Choroid plexus epithelial cell (primary cell): ENCODE measurements around the gene GJA8.
"Not testable (repeated sequence)": the region's sequence is repeated elsewhere in the genome, so short reads cannot be mapped to it uniquely, and the experiment has no call there.

ENCODE experiments used
- DNase-seq: peaks from one replicate; pipeline ENCODE4 v3.0.0-alpha.2; 2010; ENCODE audit warnings: low read depth
- H3K4me3 ChIP-seq: 2 replicates; pipeline ENCODE4 v1.5.1; 2011; ENCODE audit warnings: low read depth, mild to moderate bottlenecking, control low read depth, low read length, moderate library complexity
- TF ChIP-seq, protein P1 (sequence below): conservative IDR thresholded peaks from 2 replicates; pipeline ENCODE4 v1.5.1; 2011; ENCODE audit warnings: low read depth, mild to moderate bottlenecking, control low read depth, inconsistent platforms, low read length, moderate library complexity

Gene GJA8

DNA sequence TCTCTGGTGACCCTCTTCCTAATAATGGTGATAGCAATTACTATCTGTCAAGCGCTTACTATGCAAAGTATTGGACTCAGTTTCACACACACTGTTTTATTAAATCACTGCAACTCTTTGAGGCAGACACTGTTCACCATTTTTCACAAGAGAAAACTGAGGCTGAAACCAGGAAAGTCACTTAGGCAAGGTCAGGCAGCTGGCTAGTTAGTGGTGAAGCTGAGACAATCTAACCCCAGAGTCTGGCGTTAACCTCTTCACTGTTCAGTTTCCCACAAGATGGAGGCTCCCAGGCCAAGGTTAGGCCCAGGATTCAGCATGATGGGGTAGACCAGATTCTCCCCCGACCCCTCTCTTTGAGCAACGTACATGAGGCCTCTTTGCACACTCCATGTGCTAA, 4.8 kb upstream of the GJA8 start:
- no peak overlapping the region for H3K4me3 ChIP-seq
- TF ChIP-seq, protein P1, sequence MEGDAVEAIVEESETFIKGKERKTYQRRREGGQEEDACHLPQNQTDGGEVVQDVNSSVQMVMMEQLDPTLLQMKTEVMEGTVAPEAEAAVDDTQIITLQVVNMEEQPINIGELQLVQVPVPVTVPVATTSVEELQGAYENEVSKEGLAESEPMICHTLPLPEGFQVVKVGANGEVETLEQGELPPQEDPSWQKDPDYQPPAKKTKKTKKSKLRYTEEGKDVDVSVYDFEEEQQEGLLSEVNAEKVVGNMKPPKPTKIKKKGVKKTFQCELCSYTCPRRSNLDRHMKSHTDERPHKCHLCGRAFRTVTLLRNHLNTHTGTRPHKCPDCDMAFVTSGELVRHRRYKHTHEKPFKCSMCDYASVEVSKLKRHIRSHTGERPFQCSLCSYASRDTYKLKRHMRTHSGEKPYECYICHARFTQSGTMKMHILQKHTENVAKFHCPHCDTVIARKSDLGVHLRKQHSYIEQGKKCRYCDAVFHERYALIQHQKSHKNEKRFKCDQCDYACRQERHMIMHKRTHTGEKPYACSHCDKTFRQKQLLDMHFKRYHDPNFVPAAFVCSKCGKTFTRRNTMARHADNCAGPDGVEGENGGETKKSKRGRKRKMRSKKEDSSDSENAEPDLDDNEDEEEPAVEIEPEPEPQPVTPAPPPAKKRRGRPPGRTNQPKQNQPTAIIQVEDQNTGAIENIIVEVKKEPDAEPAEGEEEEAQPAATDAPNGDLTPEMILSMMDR, result no peak
- DNase-seq, result no peak

DNA sequence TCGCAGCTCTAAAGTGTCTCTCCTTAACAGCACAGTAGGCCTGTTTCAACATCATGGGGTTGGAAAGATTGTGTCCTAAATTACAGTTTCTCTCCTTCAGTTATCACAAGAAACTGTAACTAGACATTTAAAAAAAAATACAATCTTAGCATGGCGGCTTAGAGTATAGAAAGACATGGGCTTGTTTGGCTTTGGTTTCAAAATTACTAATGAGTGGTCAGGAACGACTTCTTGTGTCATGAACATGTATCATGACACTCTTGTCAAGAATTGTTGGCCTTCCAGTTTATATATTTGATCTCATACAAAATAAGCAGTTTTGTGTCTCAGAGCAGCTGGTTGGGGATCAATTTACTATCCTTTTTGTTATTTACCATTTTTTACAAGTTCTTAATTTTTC, 2.1 kb downstream of the GJA8 start:
- TF ChIP-seq, protein P1, result no peak
- no peak overlapping the region for H3K4me3 ChIP-seq
- no peak for DNase-seq

DNA sequence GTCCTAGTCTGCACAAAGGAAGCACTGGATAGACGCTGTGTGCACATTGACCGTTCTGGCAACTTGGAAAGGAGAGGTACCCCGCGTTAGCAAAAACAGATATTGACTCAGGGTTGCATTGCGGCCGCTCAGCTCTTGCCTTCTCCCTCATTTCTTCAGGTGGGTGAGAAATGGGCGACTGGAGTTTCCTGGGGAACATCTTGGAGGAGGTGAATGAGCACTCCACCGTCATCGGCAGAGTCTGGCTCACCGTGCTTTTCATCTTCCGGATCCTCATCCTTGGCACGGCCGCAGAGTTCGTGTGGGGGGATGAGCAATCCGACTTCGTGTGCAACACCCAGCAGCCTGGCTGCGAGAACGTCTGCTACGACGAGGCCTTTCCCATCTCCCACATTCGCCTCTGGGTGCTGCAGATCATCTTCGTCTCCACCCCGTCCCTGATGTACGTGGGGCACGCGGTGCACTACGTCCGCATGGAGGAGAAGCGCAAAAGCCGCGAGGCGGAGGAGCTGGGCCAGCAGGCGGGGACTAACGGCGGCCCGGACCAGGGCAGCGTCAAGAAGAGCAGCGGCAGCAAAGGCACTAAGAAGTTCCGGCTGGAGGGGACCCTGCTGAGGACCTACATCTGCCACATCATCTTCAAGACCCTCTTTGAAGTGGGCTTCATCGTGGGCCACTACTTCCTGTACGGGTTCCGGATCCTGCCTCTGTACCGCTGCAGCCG, 5.4 kb downstream of the GJA8 start:
- TF ChIP-seq, protein P1, result no peak
- DNase-seq, result no peak
- H3K4me3 ChIP-seq, result no peak overlapping the region

DNA sequence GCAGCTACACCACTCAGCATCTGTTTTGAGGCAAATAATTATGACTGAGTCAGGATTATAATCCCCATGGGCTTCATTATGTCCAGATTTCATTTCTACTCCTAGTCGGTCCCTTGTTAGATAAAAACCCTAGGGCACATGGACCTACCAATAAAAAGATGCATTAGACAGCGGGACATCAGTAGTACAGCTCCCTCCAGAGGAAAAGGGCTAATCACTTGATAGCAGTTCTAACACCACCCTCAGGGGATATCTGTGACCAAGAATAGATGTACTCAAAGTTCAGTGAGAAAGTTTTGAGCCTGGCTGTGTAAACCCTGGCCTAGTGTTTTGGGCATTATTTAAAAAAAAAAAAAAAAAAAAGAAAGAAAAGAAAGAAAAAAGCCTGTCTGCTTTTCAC, 10.0 kb downstream of the GJA8 start:
- no peak overlapping the region for H3K4me3 ChIP-seq
- DNase-seq, result no peak
- TF ChIP-seq, protein P1, result no peak

DNA sequence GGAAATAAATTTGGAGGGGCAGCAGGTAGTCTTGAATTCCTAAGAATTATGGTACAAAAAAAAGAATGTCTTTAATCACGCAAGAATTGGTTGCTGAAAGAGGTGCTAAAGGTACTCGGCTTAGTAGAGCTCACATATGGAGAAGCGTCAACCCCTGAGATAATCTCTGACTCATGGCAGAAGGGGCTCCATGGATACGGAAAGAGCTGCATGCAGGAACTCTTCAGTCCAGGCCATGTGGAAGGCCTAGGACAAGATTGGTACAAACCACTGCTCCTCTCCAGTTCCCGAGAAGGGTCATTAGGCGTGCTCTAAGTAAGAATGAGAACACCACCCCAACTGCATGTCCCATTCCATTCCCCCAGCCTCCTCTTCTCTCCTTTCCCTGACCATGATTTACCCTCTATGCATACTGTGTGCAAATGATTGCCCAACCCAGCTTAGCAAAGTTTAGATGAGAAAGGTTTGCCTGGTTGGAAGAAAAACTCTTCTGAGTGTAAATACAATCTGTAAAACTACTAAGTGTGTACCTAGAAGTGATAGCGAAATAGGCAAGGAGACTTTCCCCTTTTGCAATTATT, 10.9 kb downstream of the GJA8 start:
- no peak overlapping the region for H3K4me3 ChIP-seq
- TF ChIP-seq, protein P1, result no peak
- no peak for DNase-seq

DNA sequence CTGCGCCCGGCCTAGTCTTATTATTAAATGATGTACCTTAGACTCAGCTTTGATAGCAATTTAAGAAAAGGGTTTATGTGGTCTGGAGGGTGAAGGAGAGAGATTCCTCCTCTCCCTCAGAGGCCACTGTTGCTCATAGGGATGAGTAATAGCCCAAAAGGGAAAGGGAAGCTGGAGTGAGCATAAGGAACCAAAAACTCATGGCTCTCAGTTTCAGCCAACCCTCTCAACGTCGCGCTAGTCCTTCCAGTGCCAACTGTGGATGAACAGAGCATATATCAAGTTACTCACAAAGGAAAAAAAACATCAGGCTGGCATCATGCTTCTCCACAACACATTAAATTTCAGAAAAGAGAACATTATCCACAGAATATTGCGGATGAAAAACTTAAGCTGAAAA, 17.3 kb downstream of the GJA8 start:
- TF ChIP-seq, protein P1, result no peak
- no peak overlapping the region for H3K4me3 ChIP-seq
- no peak for DNase-seq

DNA sequence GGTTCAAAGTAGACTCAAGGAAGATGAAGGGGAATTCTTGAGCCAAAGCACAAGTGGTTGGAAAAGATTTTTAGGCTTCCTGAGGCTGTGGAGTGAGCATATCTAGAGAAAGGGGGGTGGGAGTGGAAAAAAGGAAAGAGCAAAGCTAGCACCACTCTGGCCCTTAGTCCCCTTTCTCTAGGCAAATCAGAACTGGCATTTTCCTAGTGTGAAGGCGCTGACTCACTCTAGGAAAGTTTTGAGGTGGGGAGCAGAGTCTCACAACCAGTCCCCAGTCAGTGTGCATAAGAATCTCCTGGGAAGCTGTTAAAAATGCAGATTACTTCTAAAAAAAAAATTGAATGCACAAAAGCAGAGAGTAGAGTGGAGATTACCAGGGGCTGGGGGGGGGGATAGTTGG, 22.2 kb downstream of the GJA8 start:
- DNase-seq, result no peak

DNA sequence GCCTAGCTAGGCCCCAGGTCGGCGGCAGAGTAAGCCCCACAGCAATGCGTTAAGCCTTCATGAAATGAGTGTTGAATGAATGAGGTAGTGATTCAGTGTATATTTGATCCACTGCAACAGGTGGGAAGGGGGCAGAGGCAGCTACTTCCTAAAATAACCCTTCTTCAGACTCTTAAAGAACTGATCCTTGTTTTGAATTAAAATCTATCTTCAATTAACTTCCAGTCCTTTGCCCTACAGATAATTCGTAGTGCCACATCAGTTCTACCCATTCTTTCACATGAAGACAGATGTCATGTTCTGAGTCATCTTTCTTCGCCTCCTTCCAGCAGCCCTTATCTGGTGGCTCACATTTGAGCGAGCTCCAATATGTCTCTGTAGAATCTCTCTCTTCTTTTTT, 24.6 kb downstream of the GJA8 start:
- DNase-seq, H3K4me3 ChIP-seq: not testable (repeated sequence)

More for the DNA sequence above, 22.2 kb downstream of the GJA8 start:
- H3K4me3 ChIP-seq, result no peak overlapping the region
- TF ChIP-seq, protein P1, result no peak

DNA sequence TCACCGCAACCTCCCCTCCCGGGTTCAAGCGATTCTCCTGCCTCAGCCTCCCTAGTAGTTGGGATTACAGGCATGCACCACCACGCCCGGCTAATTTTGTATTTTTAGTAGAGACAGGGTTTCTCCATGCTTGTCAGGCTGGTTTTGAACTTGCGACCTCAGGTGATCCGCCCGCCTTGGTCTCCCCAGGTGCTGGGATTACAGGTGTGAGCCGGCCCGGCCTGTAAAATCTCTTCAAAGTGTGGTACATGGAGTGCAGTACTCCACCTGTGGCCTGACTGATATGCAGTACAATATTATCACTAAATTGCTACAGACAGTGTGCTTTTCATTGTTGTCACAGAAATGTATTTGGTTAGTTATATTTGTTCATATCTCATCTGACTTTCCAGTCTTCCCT, 25.1 kb downstream of the GJA8 start:
- DNase-seq, H3K4me3 ChIP-seq: not testable (repeated sequence)
